ENCODE results near the gene ZNF770. TPM values are rescaled to one million over a fixed set of nuclear protein-coding genes. Genes with fewer than 3 reads are reported as not detected.

The ZNF770 gene
- total and polyA plus RNA-seq, 10 of the 15 experiments (the other 5 are each of a cell fraction or from before 2014, with no cell fraction given): 1.8 to 118 (median 26.0) TPM

- no peak for TF ChIP-seq ZNF592 (IDR thresholded peaks at IDR 0.05)
- peak; percentile 85 for TF ChIP-seq KLF5 (IDR thresholded peaks at IDR 0.05; ENCODE audit: partially characterized antibody)
- peak; percentile 17; the same call in 1 of the 2 replicates for TF ChIP-seq SREBF1 (IDR thresholded peaks at IDR 0.05; ENCODE audit: low read length)
- peak; percentile 63; the same call in 1 of the 2 replicates for TF ChIP-seq TARDBP (IDR thresholded peaks at IDR 0.05; ENCODE audit: borderline replicate concordance)
- no peak for TF ChIP-seq ZZZ3 (IDR thresholded peaks at IDR 0.05; ENCODE audit: control insufficient read depth, insufficient read length, low read depth)
- peak; percentile 87; the same call in 1 of the 2 replicates for TF ChIP-seq SIN3A (IDR thresholded peaks at IDR 0.05; ENCODE audit: low read depth, low read length)
- TF ChIP-seq SKIL (IDR thresholded peaks at IDR 0.05; ENCODE audit: low read depth, poor library complexity, severe bottlenecking): peak; percentile 59
- no peak for TF ChIP-seq HSF1 (IDR thresholded peaks at IDR 0.05; ENCODE audit: low read depth, low read length)
- peak in 1 of 2 experiments; percentile 44; a peak in 1 of 3 replicates for TF ChIP-seq EGR1 (IDR thresholded peaks at IDR 0.05; ENCODE audit: borderline replicate concordance in 1 of 2, low read depth in 2 of 2, low read length in 2 of 2)
- TF ChIP-seq LARP7 (IDR thresholded peaks at IDR 0.05): peak; percentile 98
- no peak for TF ChIP-seq NFYA (IDR thresholded peaks at IDR 0.05; ENCODE audit: borderline replicate concordance, low read depth, low read length)
- TF ChIP-seq PKNOX1 (IDR thresholded peaks at IDR 0.05): peak; percentile 24; the same call in 1 of the 2 replicates
- TF ChIP-seq CREM (IDR thresholded peaks at IDR 0.05; ENCODE audit: low read depth): peak; percentile 49; the same call in 1 of the 2 replicates
- TF ChIP-seq WRNIP1 (IDR thresholded peaks at IDR 0.05; ENCODE audit: borderline replicate concordance, low read depth, low read length): 0 out of 2 replicates have a peak, but pooled peaks have one; percentile 80
- TF ChIP-seq BMI1 (IDR thresholded peaks at IDR 0.05; ENCODE audit: borderline replicate concordance): no peak
- no peak for TF ChIP-seq PAX8 (IDR thresholded peaks at IDR 0.05)
- TF ChIP-seq FOXK2 (IDR thresholded peaks at IDR 0.05): no peak
- TF ChIP-seq IRF5 (IDR thresholded peaks at IDR 0.05; ENCODE audit: borderline replicate concordance): no peak
- TF ChIP-seq POLR2AphosphoS5 (IDR thresholded peaks at IDR 0.05; ENCODE audit: low read length): peak; percentile 96
These were observed at the start of gene ZNF770 (continued) for GRCh38 chr15:34988027-34988902.

Data from GM12878 (cell line).